ENCODE data around the gene USP25.

- no peak for TF ChIP-seq CTCF (IDR thresholded peaks at IDR 0.05)
- no peak for TF ChIP-seq TCF7 (CRISPR knock-in tag; IDR thresholded peaks at IDR 0.05; ENCODE audit: low read depth)
- TF ChIP-seq NFE2L1 (CRISPR knock-in tag; IDR thresholded peaks at IDR 0.05), result no peak
- TF ChIP-seq ATF1 (CRISPR knock-in tag; IDR thresholded peaks at IDR 0.05), result no peak
- no peak for TF ChIP-seq ATF6 (CRISPR knock-in tag; IDR thresholded peaks at IDR 0.05)
- TF ChIP-seq, protein P1, sequence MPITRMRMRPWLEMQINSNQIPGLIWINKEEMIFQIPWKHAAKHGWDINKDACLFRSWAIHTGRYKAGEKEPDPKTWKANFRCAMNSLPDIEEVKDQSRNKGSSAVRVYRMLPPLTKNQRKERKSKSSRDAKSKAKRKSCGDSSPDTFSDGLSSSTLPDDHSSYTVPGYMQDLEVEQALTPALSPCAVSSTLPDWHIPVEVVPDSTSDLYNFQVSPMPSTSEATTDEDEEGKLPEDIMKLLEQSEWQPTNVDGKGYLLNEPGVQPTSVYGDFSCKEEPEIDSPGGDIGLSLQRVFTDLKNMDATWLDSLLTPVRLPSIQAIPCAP (CRISPR knock-in tag; IDR thresholded peaks at IDR 0.05), result no peak
- TF ChIP-seq JUN (CRISPR knock-in tag; IDR thresholded peaks at IDR 0.05), result no peak
- TF ChIP-seq, protein P2, sequence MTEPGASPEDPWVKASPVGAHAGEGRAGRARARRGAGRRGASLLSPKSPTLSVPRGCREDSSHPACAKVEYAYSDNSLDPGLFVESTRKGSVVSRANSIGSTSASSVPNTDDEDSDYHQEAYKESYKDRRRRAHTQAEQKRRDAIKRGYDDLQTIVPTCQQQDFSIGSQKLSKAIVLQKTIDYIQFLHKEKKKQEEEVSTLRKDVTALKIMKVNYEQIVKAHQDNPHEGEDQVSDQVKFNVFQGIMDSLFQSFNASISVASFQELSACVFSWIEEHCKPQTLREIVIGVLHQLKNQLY (CRISPR knock-in tag; IDR thresholded peaks at IDR 0.05), result no peak
- TF ChIP-seq, protein P3, sequence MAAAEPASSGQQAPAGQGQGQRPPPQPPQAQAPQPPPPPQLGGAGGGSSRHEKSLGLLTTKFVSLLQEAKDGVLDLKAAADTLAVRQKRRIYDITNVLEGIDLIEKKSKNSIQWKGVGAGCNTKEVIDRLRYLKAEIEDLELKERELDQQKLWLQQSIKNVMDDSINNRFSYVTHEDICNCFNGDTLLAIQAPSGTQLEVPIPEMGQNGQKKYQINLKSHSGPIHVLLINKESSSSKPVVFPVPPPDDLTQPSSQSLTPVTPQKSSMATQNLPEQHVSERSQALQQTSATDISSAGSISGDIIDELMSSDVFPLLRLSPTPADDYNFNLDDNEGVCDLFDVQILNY (CRISPR knock-in tag; IDR thresholded peaks at IDR 0.05), result no peak
- no peak for TF ChIP-seq ZNF263 (CRISPR knock-in tag; IDR thresholded peaks at IDR 0.05; ENCODE audit: low read depth)
- no peak for TF ChIP-seq CREB1 (CRISPR knock-in tag; IDR thresholded peaks at IDR 0.05)
- no peak for TF ChIP-seq CBFB (CRISPR knock-in tag; IDR thresholded peaks at IDR 0.05; ENCODE audit: low read depth)
- TF ChIP-seq MXD4 (CRISPR knock-in tag; IDR thresholded peaks at IDR 0.05; ENCODE audit: borderline replicate concordance), result no peak
Measured at GRCh38 chr21:15809065-15809464, 79.3 kb downstream of the USP25 start.
